Liver (tissue), 9 donors: ENCODE data around the gene CCDC182. TPM values are rescaled to one million over a fixed set of nuclear protein-coding genes. Genes with fewer than 3 reads are reported as not detected.
A peak's percentile ranks its signal among the peaks of the same experiment; 100 is the strongest.

Source experiments
- DNase-seq: peaks from one replicate; pipeline ENCODE4 v3.0.0-alpha.2; 2017; ENCODE audit warnings: low spot score
- H3K27ac ChIP-seq, 2 donors: one replicate each; pipeline ENCODE4 v1.7.0; 2013; ENCODE audit warnings: inconsistent platforms in 2 of 2, low read length in 2 of 2, control low read depth in 1 of 2, low read depth in 1 of 2, mild to moderate bottlenecking in 1 of 2
- H3K27me3 ChIP-seq, 4 donors: one replicate each; pipeline versions ENCODE4 v1.6.1 to v1.7.0; 2013; ENCODE audit warnings: low read length in 3 of 4, inconsistent platforms in 1 of 4, mild to moderate bottlenecking in 1 of 4, moderate library complexity in 1 of 4; ENCODE audit not compliant: control insufficient read depth in 4 of 4, insufficient read depth in 4 of 4
- H3K36me3 ChIP-seq, 4 donors: one replicate each; pipeline versions ENCODE4 v1.6.1 to v1.7.0; 2013; ENCODE audit warnings: low read length in 3 of 4, mild to moderate bottlenecking in 3 of 4, low read depth in 1 of 4, moderate library complexity in 1 of 4; ENCODE audit not compliant: control insufficient read depth in 4 of 4, insufficient read depth in 3 of 4
- H3K4me1 ChIP-seq, 4 donors: one replicate each; pipeline versions ENCODE4 v1.6.1 to v1.7.0; 2013; ENCODE audit warnings: low read length in 3 of 4, mild to moderate bottlenecking in 3 of 4, moderate library complexity in 1 of 4; ENCODE audit not compliant: control insufficient read depth in 4 of 4, insufficient read depth in 4 of 4
- H3K4me3 ChIP-seq, 3 donors: one replicate each; pipeline versions ENCODE4 v1.6.1 to v1.7.0; 2013; ENCODE audit warnings: low read length in 3 of 3, control low read depth in 1 of 3, low read depth in 1 of 3, mild to moderate bottlenecking in 1 of 3
- H3K9ac ChIP-seq, 2 donors: one replicate each; pipeline ENCODE4 v1.7.0; 2013; ENCODE audit warnings: low read length in 2 of 2, mild to moderate bottlenecking in 2 of 2, moderate library complexity in 2 of 2, control low read depth in 1 of 2, low read depth in 1 of 2
- H3K9me3 ChIP-seq, 4 donors: one replicate each; pipeline versions ENCODE4 v1.6.1 to v1.7.0; 2013; ENCODE audit warnings: low read length in 3 of 4; ENCODE audit not compliant: control insufficient read depth in 4 of 4
- ATF3 ChIP-seq: IDR thresholded peaks from 2 replicates; pipeline ENCODE4 v1.6.1; 2016; ENCODE audit warnings: antibody characterized with exemption
- EGR1 ChIP-seq, 2 donors: IDR thresholded peaks; 2 replicates each; pipeline ENCODE4 v1.6.1; 2016 to 2018; ENCODE audit warnings: antibody characterized with exemption in 2 of 2, low read depth in 2 of 2
- FOXA1 ChIP-seq: IDR thresholded peaks from 2 replicates; pipeline ENCODE4 v1.6.1; 2016; ENCODE audit warnings: antibody characterized with exemption
- HNF4A ChIP-seq, 2 donors: conservative IDR thresholded peaks; 2 replicates each; pipeline ENCODE4 v1.6.1; 2016; ENCODE audit warnings: antibody characterized with exemption in 2 of 2, mild to moderate bottlenecking in 2 of 2
- HNF4G ChIP-seq: IDR thresholded peaks from 2 replicates; pipeline ENCODE4 v1.6.1; 2016; ENCODE audit warnings: antibody characterized with exemption
- JUND ChIP-seq, 2 donors: IDR thresholded peaks; 2 replicates each; pipeline ENCODE4 v1.6.1; 2016; ENCODE audit warnings: antibody characterized with exemption in 2 of 2
- NR2F2 ChIP-seq: IDR thresholded peaks from 2 replicates; pipeline ENCODE4 v1.6.1; 2016; ENCODE audit warnings: antibody characterized with exemption
- RAD21 ChIP-seq, 2 donors: IDR thresholded peaks; 2 replicates each; pipeline ENCODE4 v1.6.1; 2016; ENCODE audit warnings: antibody characterized with exemption in 2 of 2, mild to moderate bottlenecking in 2 of 2
- RXRA ChIP-seq, 2 donors: IDR thresholded peaks; 2 replicates each; pipeline ENCODE4 v1.6.1; 2017 to 2018; ENCODE audit warnings: antibody characterized with exemption in 2 of 2, mild to moderate bottlenecking in 1 of 2
- SP1 ChIP-seq: IDR thresholded peaks from 2 replicates; pipeline ENCODE4 v1.6.1; 2018; ENCODE audit warnings: antibody characterized with exemption, mild to moderate bottlenecking
- TAF1 ChIP-seq: conservative IDR thresholded peaks from 2 replicates; pipeline ENCODE4 v1.6.1; 2016; ENCODE audit warnings: antibody characterized with exemption, mild to moderate bottlenecking
- YY1 ChIP-seq: IDR thresholded peaks from 2 replicates; pipeline ENCODE4 v1.6.1; 2016; ENCODE audit warnings: antibody characterized with exemption, mild to moderate bottlenecking
- ZBTB33 ChIP-seq: IDR thresholded peaks from 2 replicates; pipeline ENCODE4 v1.6.1; 2016; ENCODE audit warnings: antibody characterized with exemption
- WGBS: extraction: QIAGEN DNeasy Blood & Tissue Kit; methylation state at CpG from one replicate; pipeline ENCODE4 v1.1.7; 2013; 5-methylcytosine and 5-hydroxymethylcytosine counted together
- polyA plus RNA-seq, 2 donors: library from polyadenylated mRNA; stranded (reverse) in 1 of 2; unstranded in 1 of 2; fragments of 200-250 nt in 1 of 2; fragments of >200 nt in 1 of 2; fragmentation: Nextera tagmentation in 1 of 2; extraction: Ambion mirVana in 1 of 2; gene quantifications; one replicate each; pipeline versions ENCODE4 v1.2.1 to v1.2.3, GENCODE V29; 2013 to 2015
- total RNA-seq, 2 donors: library from RNA; depleted of rRNA; stranded (reverse); fragments of >200 nt; gene quantifications; one replicate each; pipeline ENCODE4 v1.2.3, GENCODE V29; 2014
- TF ChIP-seq, protein P1 (sequence below): fragments of 150-350 bp; IDR thresholded peaks from 2 replicates; pipeline ENCODE4 v1.5.1; 2017; ENCODE audit warnings: improper control_type of control experiment, low read depth, low read length; ENCODE audit not compliant: missing input control
- TF ChIP-seq, protein P2 (sequence below): IDR thresholded peaks from 2 replicates; pipeline ENCODE4 v1.6.1; 2016; ENCODE audit warnings: antibody characterized with exemption
- donor health status: healthy.
- donor health status: healthy.
- donor health status: healthy.
- donor health status: healthy.
- donor health status: healthy.

CCDC182 gene
- total and polyA plus RNA-seq, 4 donors, result not detected

DNA sequence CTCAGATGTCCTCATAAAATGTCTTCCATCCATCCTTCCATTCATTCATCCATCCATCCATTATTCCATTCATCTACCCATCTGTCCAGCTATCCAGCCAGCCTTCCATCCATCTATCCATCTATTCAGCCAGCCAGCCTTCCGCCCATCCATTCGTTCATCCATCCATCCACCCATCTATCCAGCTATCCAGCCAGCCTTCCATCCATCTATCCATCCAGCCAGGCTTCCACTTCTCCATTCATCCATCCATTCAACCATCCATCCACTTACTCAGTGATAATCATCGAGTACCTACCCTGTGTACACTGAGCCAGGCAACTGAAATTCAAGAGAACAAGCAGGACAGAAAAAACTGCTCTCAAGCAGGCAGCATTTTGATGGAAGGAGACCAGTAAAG, 4.6 kb upstream of the CCDC182 start:
- no peak for DNase-seq
- 87% methylated on average over 3 of the region's 3 CpGs for WGBS
- Histone ChIP-seq H3K27me3 (no peaks in the 10 kb centered on the region), H3K9ac (no peak overlapping the region), H3K4me1 (peaks cover 0 to 3% (median 0%) of the 10 kb centered on the region in 4 donors), H3K27ac (no peak overlapping the region), H3K9me3 (no peaks in the 10 kb centered on the region), H3K36me3 (no peaks in the 10 kb centered on the region), H3K4me3 (no peak overlapping the region)
- TF ChIP-seq SP1 (no peak), ATF3 (no peak), RXRA (IDR thresholded peaks at IDR 0.05) (no peak), ZBTB33 (no peak), HNF4A (conservative IDR thresholded peaks at IDR 0.05) (no peak), EGR1 (IDR thresholded peaks at IDR 0.05; ENCODE audit: low read depth in 2 of 2) (no peak), JUND (IDR thresholded peaks at IDR 0.05) (no peak), YY1 (no peak), FOXA1 (no peak), NR2F2 (no peak), TAF1 (no peak), HNF4G (no peak)
- TF ChIP-seq, protein P1, sequence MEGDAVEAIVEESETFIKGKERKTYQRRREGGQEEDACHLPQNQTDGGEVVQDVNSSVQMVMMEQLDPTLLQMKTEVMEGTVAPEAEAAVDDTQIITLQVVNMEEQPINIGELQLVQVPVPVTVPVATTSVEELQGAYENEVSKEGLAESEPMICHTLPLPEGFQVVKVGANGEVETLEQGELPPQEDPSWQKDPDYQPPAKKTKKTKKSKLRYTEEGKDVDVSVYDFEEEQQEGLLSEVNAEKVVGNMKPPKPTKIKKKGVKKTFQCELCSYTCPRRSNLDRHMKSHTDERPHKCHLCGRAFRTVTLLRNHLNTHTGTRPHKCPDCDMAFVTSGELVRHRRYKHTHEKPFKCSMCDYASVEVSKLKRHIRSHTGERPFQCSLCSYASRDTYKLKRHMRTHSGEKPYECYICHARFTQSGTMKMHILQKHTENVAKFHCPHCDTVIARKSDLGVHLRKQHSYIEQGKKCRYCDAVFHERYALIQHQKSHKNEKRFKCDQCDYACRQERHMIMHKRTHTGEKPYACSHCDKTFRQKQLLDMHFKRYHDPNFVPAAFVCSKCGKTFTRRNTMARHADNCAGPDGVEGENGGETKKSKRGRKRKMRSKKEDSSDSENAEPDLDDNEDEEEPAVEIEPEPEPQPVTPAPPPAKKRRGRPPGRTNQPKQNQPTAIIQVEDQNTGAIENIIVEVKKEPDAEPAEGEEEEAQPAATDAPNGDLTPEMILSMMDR, result no peak
- TF ChIP-seq, protein P2, sequence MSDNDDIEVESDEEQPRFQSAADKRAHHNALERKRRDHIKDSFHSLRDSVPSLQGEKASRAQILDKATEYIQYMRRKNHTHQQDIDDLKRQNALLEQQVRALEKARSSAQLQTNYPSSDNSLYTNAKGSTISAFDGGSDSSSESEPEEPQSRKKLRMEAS, result no peak

DNA sequence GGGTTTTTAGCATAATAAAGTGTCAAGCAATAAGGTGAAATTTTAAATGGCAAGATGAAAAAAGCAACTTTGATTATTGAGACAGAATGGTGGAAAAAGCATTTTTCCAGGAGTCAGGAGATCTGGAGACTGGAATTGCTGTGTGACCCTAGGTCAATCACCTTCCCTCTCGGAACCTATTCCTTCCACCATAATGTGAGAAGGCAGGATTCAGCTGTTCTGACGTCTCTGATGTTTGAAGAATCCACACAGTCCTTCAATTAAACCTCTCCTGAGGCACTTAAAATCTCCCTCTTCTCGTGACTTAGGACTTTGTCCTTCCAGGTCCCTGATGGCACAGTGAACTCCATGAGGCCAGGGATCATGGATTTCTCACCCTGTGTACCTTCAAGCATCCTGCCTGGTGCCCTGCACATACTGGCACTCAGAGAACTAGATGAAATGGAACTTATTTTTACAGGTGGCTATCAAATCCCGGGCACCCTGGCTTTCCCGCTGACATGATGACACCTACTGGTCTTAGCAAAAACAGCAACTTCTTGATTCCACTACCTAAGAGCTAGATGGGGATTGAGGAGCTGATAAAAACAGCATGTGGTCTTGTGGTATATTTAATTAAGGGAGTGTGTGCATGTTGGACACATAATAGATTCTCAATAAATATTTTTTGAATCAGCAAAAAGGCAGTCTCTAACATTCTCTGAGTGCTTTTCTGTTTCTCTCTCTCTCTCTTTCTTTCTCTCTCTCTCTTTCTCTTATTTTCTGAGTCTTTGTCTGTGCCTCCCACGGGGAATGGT, 2.3 kb upstream of the CCDC182 start:
- Histone ChIP-seq H3K36me3 (no peaks in the 10 kb centered on the region), H3K27ac (no peak overlapping the region), H3K4me1 (peaks cover 0 to 3% (median 0%) of the 10 kb centered on the region in 4 donors), H3K4me3 (no peak overlapping the region), H3K27me3 (no peaks in the 10 kb centered on the region), H3K9ac (no peak overlapping the region), H3K9me3 (no peaks in the 10 kb centered on the region)
- TF ChIP-seq, protein P1, result peak; percentile 74
- no peak for TF ChIP-seq JUND (IDR thresholded peaks at IDR 0.05)
- peak; percentile 90 to 91 for TF ChIP-seq RAD21 (IDR thresholded peaks at IDR 0.05)
- WGBS, result 22% methylated on average over 6 of the region's 6 CpGs
- DNase-seq, result no peak
